NCI-H226 (cell line): ENCODE results near the gene CDH12.
"Not testable (repeated sequence)": the region's sequence is repeated elsewhere in the genome, so short reads cannot be mapped to it uniquely, and the experiment has no call there.

ENCODE experiments used
- DNase-seq: peaks from one replicate; pipeline ENCODE4 v3.0.0-alpha.2; 2015

Gene CDH12

DNA sequence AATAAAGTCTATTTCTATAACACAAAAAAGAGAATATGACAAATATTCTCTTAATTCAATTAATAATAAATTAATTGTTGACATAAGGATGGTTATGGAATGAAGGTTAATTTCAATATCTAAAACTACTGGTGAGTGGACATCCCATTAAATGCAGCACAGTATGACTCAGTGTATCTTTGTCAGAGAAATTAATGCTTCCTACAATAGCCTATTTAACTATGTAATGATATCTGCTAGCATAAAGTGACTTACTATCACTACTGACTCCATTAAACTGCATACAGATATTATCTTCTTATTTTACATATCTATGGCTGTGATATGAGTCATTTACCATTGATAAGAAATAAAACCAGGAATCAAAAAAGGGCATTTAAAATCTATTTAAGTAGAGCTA, 298.7 kb downstream of the CDH12 start:
- DNase-seq: no peak

- no peak for DNase-seq
Observed at GRCh38 chr5:22549876-22550671, 303.1 kb downstream of the CDH12 start.

DNA sequence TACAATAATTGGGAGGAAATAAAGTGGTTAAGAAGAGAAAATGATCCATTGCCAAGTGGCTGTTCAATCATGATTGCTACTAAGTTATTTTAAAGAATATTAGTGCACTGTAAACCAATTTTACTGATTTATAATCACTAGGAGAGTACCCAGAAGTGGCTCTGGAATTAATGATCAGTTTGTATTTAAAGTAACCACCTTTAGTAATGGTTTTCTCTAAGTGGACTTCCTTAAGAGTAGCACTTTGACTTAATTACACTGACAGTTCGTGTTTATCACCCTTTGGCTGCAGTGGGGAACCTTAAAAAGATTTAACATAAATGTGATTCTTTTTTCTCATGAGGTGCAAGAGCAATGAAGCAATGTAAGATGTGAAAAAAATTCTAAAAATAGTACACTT, 310.8 kb downstream of the CDH12 start:
- DNase-seq: no peak

GRCh38 chr5:22541037-22541436, 312.1 kb downstream of the CDH12 start:
- DNase-seq: no peak

GRCh38 chr5:22539762-22540161, 313.4 kb downstream of the CDH12 start:
- DNase-seq: no peak

GRCh38 chr5:22531986-22532385, 321.2 kb downstream of the CDH12 start:
- no peak for DNase-seq

DNA sequence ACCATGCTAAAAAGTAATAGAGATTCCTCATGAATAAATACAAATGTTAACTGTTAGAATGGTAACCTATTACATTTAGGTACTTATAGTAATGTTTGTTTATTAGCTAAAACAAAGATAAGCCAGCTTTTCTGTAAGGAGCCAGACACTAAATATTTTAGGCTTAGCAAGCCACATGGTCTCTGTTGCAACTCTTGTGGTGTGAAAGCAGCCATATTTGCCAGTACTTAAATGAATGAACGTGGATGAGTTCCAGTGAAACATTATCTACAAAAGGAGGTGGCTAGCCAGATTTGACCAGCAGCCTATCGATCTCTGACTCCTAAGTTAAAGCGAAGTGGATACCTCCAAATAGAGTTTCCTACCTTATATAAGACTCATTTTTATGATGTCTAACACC, 331.6 kb downstream of the CDH12 start:
- DNase-seq: peak; percentile 46

GRCh38 chr5:22516497-22516896, 336.6 kb downstream of the CDH12 start:
- not testable (repeated sequence) for DNase-seq

DNA sequence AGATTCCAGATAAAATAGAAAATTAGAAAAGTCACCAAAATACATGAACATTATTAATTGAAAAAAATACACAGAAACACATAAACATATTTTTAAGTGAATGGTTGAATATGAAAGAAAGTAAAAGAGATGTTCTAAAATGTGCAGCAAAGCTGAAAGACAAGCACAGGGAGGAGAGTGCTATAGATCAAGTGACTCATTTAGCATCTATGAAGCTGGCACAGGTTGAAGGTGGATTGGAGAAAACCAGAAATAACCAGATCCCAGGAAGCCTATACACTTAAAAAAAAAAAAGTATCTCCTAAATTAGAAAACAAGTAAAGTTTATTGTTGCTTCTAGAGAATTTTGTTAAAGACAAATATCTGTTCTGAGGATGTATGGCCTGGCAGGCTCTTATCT, 338.9 kb downstream of the CDH12 start:
- peak; percentile 40 for DNase-seq

- DNase-seq: no peak
Observed at GRCh38 chr5:22505891-22506290, 347.3 kb downstream of the CDH12 start.

DNA sequence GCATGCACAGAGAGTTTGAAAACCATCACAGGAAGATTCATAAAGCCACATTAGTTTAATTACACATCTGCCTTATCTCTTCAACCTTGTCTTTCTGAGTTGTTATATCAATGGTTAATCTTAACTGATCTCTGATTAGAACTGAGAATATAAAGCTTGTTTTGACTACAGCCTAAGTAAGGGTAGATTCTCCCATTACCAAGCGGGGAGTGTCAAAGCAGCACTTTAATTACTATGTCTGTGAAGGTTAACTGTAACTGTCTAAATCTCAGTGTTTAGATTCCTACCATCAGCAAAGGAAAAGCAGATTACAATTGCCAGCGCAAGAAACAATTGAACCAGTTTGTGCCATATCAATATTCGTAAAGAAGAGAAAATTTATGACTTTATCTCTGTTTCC, 348.7 kb downstream of the CDH12 start:
- no peak for DNase-seq

DNA sequence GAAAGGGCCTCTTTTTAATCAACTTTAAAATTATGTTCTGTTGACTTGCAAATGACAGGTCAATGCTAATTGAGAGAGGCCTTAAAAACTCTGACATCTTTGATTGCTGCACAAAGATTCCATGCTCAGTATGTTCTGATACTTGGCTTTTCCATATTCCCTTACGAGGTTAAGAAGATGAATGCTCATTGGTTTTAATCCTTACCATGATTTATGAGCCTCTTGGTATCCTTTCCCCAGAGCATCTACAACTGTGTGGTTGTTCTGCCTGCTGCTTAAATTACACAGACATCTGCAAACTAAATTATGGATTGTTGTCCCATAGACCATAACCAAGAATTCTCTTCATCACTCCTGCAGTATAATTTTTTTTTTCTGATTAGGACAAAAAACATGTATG, 352.6 kb downstream of the CDH12 start:
- DNase-seq: no peak

DNA sequence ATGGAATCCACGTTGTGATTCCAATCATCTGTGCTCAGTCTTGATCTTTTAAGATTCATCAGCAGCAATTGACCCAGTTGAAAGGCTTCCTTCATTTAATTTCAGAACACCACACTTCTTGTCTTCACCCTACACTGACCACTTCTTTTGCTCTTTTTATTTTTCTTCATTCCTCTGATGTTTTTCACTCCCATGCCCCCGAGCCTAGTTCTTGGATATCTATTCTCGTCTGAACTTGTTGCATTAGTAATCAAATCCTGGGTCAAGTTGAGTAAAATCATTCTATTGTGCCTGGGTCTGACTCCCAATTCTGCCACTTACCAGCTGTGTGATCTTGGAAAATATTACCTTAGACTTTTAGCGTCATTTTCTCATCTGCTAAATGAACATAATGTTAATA, 356.5 kb downstream of the CDH12 start:
- DNase-seq: no peak

DNA sequence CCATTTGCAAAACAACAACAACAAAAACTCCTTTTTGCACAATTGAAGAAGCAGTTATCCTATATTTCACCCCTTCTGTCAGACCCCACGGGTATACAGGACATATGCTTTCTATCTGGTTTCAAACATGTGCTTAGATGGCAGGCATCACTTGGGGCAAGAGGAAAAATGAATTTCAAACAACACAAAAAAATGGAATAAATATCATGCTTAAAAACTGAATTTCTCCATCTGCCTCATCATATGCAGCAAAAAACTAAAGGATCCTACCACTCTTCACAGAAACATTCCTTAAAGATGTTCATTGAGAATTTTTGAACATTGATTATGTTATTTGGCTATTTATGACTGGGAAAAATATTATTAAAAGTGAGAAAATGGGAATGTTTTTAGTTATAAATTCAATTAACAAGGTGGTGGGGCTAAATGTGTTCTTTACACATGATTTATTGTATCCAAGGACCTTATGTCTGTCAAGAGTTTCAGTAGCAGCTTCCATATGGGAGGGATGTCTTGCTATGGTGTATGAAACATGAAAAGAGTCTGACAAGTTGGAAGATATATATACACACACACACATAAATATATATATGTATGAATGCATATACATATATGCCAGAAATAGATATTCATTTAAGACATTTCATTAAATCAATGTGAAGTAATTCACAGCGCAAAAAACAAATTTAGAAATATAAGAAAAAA, 358.0 kb downstream of the CDH12 start:
- DNase-seq: no peak

- DNase-seq: no peak
Observed at GRCh38 chr5:22488427-22488826, 364.7 kb downstream of the CDH12 start.

GRCh38 chr5:22480305-22480704, 372.8 kb downstream of the CDH12 start:
- no peak for DNase-seq

- DNase-seq: peak; percentile 54
Observed at GRCh38 chr5:22473886-22474285, 379.3 kb downstream of the CDH12 start.

- DNase-seq: no peak
Observed at GRCh38 chr5:22471154-22471553, 382.0 kb downstream of the CDH12 start.

DNA sequence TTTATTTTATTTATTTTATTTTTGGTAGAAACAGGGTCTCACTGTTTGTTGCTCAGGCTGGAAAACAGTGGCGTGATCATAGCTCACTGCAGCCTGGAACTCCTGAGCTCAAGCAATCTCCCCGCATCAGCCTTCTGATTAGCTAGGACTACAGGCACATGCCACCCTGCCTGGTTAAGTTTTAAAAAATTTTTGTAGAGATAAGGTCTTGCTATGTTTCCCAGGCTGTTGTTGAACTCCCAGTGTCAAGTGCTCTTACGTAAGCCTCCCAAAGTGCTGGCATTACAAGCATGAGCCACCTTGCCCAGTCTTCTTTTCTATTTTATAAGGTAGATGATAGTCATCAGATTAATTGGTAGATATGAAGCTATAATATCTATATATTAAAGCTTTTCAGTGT, 382.7 kb downstream of the CDH12 start:
- peak; percentile 37 for DNase-seq

DNA sequence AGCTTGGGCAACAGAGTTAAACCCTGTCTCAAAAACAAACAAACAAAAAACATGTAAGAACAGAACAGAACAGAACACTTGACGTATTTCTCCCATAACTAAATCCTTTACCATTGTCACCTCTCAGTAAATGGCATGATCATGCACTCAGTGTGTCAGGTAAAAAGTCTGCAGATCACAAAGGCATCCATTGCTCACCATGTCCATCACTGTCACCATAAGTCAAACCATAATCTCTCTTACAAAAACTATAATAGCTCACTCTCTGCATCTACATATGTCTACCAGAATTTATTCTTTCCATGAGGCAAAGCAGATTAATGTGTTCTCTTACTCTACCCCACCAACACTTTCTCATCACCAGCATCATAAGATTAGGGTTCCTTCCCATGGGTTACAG, 387.5 kb downstream of the CDH12 start:
- no peak for DNase-seq

- no peak for DNase-seq
Observed at GRCh38 chr5:22465177-22465576, 388.0 kb downstream of the CDH12 start.

DNA sequence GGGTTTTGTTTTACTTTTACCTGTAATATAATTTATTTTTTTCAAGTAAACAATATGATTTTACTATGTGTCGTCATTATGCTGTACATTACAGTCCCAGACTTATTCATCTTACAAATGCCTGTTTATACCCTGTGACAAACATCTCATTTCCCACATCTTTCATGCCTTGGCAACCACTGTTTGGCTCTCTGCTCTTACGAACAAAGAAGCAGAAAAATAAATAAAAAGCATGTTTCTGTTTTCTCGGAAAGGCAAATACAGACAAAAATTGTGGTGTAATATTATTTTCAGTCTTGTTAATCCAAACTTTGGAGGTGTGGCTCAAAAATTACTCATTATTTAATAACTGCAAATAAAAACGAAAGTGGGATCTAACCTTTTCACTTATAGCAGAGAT, 393.0 kb downstream of the CDH12 start:
- no peak for DNase-seq

- DNase-seq: no peak
Observed at GRCh38 chr5:22432905-22433304, 420.2 kb downstream of the CDH12 start.

DNA sequence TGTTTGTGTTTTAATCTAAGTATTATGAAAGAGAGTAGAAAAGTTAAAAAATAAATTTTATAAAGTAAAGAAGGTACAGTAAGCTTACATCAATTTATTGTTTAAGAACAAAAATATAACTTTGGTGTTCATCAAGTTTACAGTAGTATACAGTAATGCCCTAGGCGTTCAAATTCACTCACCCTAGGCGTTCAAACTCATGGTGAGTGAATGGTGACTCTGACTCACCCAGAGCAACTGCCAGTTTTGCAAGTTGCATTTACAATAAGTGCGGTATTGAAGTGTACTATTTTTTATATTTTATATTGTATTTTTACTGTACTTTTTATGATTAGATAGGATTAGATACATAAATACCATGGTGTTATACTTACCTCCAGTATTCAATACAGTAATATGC, 421.3 kb downstream of the CDH12 start:
- no peak for DNase-seq

GRCh38 chr5:22431406-22431805, 421.7 kb downstream of the CDH12 start:
- no peak for DNase-seq
